Esophagus mucosa (tissue), 1 donor: ENCODE results near the gene LONP1. TPM values are rescaled to one million over a fixed set of nuclear protein-coding genes. Genes with fewer than 3 reads are reported as not detected.
"Not testable (repeated sequence)": the region's sequence is repeated elsewhere in the genome, so short reads cannot be mapped to it uniquely, and the experiment has no call there.

Source experiments
- ATAC-seq: fragments of 200-7000 bp; cut with Tn5 transposase; one replicate; pipeline ENCODE4 v1.9.1; 2020
- total RNA-seq: library from RNA; stranded (reverse); gene quantifications from one replicate; pipeline ENCODE4 v1.2.4, GENCODE V29; 2023
- donor health status: DM: yes; HTN: yes; CAD: no.

The LONP1 gene
- total RNA-seq, 1 donor from 2014 or later: 47.1 TPM

DNA sequence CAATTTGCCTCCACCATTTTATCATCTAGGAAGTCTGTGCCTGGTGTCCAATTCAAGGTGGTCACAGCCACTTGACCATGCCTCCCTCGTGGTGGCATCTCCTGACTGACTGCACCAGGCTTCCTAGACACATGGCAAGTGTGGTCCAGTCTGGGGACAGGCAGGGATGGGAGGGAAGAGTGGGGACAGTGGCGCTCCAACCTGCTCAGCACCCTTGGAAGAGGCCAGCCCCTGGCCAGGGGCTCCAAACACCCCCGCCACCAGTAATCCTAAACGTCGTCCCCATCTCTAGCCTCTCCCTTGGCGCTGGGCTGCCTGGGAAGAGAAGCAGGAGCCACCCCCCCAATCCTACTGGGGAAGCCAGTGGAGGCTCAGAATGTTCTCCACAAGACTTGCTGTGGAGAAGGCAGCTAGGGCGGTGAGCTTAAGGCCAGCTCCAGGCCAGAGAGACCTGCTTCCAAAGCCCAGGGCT is 27.2 kb downstream of the LONP1 start:
- no peak for ATAC-seq

DNA sequence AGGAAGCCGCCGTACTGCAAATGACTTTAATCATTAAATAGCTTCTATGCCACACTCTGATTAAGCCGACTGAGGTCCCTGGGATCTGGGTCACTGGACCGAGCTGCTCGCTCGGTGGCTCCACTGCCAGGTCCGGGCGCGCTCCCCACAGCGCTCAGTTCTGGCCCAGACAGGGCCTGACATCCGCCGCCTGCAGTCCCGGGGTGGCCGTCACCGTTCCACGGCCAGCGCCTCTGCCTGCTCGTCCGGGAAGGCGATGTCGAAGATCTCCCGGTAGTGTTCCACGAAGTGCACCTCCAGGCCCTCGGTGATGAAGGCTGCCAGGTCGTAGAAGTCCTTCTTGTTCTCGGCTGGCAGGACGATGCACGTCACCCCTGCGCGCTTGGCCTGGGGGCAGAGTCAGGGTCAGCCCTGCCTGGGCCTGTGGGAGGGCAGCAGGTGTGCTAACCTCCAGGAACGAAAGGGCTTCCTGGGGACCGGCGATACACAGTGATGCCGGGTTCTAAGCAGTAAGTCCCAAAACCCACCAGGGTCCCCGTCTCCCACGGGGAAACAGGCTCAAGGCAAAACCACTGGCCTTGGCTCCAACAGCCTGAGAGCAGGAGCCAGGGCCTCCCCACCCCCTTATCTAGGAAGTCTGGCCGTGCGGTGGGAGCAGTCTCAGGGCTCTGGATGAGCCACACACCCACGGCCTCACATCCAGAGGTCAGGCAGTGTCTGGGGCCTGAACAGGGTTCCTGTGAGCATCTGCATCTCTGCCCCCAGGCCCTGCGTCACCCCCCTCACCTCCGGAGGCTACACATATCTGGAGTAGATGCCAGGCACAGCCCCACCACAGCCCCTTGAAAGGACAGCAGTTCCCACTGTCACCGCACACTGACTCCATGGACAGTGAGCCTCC is 27.9 kb downstream of the LONP1 start:
- no peak for ATAC-seq

DNA sequence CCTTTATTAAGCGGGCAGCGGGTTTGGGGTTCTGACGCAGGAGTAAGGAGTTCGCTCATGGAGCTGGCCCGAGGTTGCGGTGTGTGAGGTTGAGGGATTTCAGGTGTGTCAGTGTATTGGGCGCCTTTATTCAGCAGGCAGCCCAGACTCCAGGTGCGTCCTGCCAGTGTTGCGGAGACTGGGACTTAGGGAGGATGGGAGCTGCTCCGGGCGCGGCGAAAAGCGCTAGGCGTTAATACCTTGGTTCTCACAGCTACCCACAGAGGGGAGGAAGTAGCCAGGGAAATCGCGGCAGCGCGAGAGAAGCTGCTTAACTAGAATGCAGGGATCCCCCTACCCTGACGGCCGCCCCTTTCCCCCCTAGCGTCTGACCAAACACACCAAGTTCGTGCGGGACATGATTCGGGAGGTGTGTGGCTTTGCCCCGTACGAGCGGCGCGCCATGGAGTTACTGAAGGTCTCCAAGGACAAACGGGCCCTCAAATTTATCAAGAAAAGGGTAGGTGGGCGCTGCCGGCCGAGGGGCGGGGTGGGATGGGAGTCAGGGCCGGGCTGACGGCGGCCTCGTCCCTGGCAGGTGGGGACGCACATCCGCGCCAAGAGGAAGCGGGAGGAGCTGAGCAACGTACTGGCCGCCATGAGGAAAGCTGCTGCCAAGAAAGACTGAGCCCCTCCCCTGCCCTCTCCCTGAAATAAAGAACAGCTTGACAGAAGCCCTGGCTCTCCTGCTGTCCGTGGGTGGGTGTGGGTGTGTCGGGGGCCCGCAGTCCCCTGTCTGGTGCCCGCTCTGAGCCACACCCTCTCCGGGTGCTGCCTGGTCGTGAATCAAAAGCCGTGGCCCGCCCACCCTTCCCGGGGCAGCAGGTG is 28.8 kb downstream of the LONP1 start:
- ATAC-seq: peak; percentile 4

DNA sequence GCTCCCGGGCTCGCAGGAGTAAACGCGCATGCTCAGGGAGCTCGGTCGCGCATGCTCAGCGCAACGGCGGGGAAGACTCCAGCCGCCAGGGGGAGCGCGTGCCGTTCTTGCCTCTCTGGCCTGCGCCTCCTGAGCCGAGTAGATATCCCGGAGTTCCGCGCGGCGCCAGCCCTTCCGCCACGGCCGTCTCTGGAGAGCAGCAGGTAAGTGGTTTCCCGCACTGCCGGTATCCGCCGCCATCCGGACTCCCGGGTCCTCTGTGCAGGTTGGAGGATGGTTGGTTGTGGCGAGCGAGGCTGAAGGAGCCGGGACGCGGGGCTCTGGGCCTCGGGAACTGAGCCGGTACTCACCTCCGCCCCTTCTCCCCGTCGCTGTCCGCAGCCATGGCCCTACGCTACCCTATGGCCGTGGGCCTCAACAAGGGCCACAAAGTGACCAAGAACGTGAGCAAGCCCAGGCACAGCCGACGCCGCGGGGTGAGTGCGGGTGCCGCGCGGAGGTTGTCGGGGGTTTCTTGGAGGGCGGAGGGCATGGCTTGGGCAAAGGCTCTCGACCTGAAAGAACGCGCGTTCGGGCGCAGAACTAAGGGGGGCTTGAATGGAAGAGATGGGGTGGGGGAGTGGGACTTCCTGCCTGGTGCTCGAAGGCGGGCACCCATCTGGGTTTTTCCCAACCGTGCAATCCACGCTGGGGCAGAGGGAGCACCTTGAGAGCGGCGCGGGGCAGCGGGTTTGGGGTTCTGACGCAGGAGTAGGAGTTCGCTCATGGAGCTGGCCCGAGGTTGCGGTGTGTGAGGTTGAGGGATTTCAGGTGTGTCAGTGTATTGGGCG is 29.6 kb downstream of the LONP1 start, which contains the start of gene RPL36:
Gene RPL36 (plus strand): TSS at position 171 of the 830 bp plus-strand sequence. CDS start 213 bp downstream, at position 384.
- peak; percentile 69 for ATAC-seq

DNA sequence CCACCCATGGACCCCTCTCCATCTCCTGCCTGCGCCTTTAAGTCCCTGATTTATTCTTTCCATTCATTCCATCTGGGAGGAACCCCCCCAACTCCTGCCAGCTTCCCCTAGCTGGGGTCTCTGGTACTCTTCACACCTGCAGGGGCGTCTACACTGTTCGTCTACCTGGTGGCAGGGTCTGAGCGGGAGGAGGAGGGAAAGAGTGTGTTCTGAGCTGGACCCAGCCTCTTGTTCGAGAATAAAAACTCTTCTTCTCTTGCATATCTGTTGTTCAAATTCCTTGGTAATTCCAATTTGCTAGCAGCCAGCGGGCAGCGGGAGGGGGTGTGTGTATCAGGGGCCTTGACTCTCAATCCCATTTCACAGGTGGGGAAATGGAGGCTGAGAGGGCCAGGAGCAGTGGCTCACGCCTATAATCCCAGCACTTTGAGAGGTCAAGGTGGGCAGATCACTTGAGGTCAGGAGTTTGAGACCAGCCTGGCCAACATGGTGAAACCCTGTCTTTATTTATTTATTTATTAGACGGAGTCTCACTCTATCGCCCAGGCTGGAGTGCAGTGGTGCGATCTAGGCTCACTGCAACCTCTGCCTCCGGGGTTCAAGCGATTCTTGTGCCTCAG is 31.6 kb downstream of the LONP1 start:
- ATAC-seq: not testable (repeated sequence)

DNA sequence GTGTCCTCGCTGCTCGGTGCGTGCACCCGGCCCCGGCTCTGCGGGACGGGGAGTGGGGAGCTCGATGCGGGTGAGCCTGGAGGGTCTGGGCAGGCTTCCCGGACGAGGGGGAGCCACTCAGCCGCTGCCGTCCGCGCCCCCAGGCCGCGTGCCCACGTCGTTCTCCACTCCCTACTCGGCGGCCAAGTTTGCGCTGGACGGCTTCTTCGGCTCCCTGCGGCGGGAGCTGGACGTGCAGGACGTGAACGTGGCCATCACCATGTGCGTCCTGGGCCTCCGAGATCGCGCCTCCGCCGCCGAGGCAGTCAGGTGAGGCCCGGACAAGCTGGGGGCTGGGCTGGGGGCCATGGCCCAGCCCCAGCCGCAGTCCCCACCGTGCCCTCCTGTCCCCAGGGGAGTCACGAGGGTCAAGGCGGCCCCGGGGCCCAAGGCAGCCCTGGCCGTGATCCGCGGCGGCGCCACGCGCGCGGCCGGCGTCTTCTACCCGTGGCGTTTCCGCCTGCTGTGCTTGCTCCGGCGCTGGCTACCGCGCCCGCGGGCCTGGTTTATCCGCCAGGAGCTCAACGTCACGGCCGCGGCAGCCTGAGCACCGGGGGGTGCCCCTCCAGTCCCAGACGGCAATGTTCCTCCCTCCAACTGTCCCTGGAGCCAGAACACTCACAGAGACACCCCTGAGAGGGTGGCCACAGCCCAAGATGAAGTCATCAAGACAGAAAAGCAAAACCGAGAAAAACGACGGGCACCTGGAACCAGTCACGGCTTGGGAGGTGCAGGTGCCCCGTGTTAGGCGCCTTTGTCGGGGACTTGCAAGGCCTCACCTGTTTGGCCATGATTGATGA is 32.4 kb downstream of the LONP1 start:
- ATAC-seq: no peak

DNA sequence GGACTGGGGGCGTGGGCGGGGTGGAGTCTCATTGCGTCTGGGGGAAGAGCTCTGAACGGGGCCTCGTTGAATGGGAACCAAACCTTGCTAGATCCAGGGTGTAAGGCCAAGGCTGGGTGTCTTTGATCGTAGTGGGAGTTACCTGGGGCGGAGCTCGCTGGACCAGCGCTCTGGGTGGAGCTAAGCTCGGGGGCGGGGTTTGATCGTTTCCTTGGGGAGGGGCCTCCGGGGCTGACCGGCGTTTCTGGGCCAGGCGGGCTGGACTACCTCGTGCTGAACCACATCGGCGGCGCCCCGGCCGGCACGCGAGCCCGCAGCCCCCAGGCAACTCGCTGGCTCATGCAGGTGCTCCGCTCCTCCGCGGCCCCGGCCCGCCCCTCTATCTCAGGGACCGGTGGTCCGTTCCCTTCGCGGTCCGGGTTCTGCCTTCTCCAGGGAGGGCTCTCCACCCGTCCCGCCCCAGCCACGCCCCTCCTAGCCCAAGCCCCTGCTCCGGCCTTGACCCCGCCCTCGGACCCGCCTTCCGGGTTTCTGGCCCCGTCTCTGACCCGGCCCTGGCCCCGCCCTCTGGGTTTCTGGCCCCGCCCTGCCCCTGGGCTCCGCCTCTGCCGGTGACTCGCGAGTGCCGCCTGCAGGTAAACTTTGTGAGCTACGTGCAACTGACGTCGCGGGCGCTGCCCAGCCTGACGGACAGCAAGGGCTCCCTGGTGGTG is 33.1 kb downstream of the LONP1 start:
- ATAC-seq: peak; percentile 83

DNA sequence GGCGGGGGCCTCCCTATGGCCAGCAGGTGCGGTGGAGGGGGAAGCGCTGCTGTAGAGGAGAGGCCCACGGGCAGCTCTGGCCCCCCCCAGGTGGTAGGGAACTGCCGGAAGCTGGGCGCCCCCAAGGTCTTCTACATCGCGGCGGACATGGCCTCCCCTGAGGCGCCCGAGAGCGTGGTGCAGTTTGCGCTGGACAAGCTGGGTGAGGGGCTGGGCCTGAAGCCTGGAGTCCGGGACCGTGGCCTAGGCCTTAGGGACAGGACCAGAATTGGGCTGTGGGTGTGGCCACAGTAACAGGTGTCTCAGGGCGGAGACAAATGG is 33.7 kb downstream of the LONP1 start:
- no peak for ATAC-seq

DNA sequence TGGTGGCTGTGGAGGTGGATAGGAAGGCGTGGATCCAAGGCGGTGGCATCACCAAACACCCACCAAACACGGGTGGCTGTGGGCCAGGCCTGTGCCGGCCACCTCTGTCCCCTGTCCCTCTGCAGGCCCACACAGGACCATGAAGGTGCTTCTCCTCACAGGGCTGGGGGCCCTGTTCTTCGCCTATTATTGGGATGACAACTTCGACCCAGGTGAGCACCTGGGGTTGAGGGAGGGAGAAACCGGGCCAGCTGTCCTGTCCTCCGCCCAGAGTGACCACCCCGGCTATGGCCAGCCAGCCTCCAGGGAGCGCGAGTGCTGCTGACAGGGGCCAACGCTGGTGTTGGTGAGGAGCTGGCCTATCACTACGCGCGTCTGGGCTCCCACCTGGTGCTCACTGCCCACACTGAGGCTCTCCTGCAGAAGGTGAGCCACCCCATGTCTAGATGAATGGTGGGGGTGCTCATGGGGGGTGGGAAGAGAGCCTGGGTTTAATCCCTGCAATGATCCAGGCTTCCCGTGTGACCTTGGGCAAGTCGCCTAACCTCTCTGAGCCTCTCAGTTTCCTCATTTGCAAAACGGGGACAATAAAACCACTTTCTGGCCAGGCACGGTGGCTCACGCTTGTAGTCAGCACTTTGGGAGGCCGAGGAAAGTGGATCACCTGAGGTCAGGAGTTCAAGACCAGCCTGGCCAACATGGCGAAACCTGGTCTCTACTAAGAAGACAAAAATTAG is 35.1 kb downstream of the LONP1 start:
- no peak for ATAC-seq

DNA sequence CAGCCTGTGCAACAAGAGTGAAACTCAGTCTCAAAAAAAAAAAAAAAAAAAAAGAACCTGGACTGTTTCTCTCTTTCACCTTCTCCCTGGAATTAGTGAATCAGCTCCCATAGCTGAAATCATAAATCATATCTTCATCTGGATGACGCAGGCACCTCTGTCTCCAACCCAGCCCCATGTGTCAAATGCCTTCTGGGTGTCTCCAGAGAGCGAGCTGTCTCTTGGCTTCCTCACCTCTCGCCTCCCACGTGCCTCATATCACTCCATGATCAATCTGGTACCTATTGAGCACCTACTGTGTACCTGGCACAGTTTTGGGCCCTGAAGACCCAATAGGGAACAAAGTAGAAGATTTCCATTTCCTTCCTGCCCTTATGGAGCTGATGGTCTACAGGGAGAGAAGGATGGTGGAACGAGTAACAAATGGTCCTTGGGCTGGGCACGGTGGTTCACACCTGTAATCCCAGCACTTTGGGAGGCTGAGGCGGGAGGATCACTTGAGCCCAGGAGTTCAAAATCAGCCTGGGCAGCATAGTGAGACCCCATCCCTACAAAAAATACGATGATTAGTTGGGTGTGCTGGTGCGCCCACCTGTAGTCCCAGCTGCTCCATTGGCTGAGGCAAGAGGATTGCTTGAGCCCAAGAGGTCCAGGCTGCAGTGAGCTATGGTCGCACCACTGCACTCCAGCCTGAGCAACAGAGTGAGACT is 36.6 kb downstream of the LONP1 start:
- ATAC-seq: no peak

DNA sequence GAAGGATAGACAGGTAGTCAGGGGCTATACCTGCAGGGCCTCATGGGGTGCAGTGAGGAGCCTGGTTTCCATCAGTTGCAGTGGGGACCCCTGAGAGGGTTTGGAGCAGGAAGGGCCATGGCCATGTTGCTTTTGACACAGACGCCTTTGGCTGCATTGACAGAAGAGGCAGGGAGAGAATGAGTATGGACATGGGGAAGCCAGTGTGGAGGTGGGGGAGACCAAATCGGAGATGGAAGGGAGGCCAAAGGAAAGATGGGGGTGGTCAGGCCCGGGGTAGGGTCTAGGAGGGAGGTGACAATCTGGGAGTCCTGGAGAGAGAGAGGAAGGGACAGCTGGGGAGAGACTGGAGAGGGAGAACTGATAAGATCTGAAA is 37.9 kb downstream of the LONP1 start:
- ATAC-seq: no peak

DNA sequence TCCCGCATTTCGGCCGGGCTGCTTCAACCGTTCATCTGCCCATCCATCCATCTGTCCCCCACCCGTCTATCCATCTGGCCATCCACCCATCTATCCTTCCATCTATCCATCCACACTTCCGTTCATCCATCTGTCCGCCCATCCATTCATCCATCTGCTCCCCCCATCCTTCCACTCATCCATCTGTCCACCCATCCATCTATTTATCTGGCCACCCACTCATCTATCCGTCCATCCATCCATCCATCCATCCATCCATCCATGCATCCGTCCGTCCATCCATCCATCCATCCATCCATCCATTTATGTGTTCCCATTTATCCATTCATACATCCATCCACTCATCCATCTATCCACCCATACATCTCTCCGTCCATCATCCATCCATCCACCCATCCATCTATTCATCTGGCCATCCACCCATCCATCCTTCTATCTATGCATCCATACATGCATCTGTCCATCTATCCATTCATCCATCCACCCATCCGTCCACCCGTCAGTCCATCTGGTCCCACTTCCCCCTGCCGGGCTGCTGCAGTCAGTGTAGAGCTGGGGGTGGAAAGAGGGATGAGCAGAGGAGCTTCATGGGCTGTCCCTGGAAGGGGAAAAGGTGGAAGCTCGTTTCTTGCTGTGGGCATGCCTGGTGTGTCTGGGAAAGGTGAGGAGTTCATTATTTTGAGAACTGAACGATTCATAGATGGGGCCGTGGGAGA is 38.4 kb downstream of the LONP1 start:
- ATAC-seq: no peak

DNA sequence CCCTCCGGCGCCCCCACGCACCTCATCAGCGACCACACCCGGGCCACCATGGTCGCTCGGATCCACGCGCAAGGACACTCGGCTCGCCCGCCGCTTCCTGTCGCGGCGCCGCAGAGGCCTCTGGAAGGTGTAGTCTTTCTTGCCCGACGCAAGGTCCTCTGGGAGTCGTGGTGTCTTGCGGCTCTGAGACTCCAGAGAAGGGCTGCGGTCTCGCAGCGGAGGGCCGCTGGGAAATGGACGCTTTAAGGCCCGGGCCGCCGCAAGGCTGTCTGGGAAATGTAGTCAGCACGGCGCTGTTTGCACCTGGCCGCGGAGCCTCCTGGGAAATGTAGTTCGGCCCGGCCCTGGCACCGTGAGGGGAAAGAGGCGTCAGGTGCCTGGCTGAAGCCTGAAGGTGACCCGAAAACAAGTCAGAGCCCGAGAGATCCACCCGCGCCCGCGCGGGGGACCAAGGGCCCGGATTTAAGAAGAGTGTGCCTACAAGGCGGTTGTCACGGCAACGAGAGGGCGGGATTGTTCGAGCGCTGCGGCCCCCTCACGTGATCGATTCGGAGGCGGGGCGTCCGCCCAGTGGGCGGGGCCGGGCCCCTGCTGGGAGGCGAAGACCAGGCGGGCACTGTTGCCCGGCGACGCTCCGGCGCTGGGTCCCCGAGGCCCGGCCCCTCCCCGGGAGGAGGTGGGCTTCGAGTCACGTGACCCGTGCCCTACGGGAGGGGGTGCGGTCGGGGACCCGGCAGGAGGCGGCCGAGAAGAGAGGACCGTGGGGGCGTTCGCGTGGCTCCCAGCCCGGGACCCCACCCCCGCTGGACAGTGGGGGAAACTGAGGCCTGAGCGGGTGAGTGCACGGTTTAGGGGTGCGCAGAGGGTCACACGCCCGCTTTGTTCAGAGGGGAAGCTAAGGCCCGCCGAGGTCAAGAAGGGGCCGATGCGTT is 39.2 kb downstream of the LONP1 start, which contains the start of the genes HSD11B1L and MICOS13:
Gene HSD11B1L (plus strand): TSS at position 591 of the 932 bp plus-strand sequence. CDS start 3,806 bp downstream, outside the sequence.
Gene MICOS13 (minus strand): TSS at position 80 of the 932 bp plus-strand sequence. CDS start 30 bp downstream, at position 50.
- peak; percentile 90 for ATAC-seq

DNA sequence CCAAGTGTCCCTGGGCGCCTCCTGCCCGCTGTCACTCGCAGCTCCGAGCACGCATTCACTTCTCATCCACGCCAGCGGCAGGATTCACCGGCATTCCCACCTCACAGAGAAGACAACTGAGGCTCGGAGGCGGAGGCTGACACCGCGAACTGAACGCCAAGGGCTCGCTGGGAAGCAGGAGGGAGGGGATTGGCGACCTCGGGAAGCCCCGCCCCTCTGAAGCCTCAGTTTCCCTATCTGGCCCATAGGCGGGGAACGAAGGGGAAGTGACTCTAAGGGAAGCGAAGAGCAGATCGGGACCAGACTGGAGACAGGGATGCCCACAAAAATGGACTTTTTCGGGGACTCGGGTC is 39.9 kb downstream of the LONP1 start:
- peak; percentile 1 for ATAC-seq

DNA sequence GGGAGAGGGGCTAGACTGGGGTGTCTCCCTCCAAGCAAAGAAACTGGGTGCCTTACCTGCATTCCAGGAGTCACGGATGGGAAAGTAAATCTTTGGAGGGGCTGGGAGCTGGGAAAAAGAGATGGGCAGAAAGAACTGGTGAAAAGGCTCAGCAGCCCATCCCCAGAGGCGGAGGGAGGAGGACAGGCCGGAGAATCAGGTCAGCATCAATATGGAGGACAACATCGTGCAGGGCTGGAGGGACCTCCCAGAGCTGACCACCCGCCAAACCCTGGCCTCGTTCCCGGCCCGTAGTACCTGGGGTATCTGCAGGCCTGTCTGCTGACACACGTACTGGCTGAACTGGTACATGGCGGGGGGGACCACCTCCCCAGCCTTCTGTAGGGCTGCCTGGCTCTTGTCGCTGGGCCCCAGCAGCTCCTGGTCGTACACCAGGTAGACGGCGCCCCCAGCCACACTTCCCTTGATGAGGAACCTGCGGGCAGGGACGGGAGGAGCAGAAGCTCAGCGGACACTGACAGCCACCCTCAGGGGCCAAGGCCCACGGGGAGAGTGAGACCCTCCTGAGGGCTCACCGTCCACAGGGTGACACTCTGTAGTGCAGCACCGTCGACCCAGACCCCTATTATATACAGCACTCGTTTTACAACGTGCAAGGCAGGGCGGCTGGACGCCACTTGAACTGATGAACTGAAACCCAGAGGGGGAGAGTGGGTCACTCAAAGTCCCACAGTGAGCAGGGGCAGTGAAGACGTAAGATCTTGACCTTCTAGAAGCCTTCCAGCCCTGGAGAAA is 40.5 kb downstream of the LONP1 start:
- ATAC-seq: peak; percentile 3
